Kasumi-1 (cell line): Measurements from ENCODE around the gene IL22RA1.

Source experiments
- DNase-seq, 2 experiments: peaks; one replicate each; lab custom pipeline; 2025; lab: John Stamatoyannopoulos, UW

The IL22RA1 gene

DNA sequence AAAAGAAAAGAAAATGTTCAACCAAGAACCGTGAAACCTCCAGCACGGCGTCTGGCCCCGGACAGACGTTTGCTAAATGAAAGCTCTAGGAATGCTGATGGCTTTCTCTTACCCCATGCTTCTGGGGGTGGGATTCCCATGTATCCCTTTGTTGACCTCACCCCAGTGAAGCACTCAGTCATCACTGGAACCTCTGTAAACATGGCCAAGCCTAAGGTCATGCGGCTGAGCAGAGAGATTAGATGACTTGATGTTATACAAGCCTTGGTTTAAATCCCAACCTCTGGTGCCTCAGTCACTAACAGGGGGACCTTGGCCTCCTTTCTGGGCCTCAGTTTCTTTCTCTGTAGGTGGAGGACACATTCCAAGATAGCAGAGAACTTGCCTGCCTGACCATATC is 28.2 kb downstream of the IL22RA1 start:
- DNase-seq: no peak

DNA sequence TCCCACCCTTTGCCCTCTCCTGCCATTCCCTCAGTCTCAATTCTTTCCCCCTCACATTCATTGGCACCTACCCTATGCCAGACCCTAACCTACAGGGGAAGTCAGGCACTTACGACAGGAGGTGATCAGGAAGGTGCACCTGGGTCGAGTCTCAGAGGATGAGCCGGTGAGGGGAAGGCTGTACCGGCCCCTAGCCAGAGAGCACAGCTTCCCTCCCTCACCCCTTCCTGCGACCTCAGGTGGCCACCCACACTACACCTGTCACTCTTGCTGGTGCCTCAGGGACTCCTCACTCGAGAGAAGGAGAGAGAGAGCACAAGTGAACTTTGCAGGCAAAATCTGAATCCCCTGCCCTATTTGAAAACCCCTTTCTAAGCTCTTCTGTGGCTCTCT is 29.3 kb downstream of the IL22RA1 start:
- no peak for DNase-seq

DNA sequence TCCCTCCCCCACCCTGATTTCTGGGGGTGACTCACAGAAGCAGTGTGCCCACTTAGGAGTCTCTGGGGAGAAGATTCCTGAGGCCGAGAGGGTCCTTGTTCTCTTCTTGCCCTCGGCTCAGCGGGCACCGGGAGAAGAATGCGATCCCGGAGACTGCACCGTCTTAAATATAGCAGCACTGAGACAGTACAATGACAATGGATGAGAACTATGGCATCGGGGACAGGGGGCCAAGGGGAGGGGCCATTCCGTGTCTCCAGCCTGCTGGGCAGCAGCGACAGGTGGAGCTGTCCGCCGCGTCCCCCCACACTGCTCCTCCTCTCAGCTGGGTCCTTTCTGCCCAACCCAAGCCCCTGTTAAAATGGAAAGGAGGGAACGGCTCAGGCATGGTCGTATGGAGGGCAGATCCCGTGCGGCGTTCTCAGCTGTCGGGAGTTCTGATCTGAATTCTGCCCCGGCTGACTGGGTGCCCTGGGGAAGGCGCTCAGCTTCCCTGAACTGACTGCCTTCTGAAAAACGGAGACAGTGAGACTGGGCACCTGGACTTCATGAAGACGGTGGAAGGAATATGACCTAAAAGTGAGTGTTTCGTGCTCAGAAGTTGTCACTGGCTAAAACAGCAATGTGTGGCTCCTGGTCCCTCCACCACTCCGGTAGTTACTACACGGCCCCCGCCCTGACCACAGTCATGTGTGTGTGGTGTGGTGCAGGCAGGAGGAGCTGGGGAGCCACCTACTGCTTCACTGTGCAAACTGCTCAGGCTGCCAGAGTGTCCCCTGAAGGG is 30.8 kb downstream of the IL22RA1 start, which contains the start of gene MYOM3:
TSS of gene MYOM3 (minus strand) at position 140 of the 784 bp plus-strand sequence. CDS start 3,499 bp downstream, outside the sequence.
- DNase-seq: peak; percentile 61 to 64

DNA sequence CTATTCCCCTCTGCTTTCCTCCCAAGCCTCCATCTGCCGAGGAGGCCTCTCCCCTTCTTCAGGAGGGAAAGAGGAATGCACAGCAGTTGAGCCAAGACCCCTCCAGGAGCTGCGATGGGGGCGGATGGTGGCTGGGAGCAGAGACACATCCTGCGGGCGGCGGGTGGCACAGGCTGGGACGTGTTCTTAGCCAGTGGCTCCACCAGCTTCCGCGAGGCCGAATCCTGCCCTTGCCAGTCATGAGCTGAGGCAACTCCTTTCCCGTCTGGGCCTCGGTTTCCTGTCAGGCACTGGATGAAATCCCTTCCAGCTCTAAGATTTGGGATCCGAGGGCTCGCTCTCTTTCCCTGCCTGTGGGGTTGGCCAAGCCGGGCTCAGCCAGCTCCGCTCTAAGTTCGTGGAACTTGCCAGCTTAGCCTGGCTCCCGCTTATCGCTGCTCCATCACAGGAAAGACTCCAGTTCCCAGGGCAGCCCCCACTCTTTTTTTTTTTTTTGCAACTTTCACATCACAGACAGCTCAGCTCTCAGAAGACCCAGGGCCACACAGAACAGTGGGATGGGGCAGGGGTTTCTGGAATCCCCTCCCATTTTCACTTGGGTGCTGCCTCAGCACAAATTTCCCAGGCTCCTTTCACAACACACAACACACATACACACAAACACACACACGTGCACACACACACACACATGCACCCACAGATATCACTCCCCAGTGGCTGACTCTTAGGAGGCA is 31.5 kb downstream of the IL22RA1 start:
- DNase-seq: no peak

DNA sequence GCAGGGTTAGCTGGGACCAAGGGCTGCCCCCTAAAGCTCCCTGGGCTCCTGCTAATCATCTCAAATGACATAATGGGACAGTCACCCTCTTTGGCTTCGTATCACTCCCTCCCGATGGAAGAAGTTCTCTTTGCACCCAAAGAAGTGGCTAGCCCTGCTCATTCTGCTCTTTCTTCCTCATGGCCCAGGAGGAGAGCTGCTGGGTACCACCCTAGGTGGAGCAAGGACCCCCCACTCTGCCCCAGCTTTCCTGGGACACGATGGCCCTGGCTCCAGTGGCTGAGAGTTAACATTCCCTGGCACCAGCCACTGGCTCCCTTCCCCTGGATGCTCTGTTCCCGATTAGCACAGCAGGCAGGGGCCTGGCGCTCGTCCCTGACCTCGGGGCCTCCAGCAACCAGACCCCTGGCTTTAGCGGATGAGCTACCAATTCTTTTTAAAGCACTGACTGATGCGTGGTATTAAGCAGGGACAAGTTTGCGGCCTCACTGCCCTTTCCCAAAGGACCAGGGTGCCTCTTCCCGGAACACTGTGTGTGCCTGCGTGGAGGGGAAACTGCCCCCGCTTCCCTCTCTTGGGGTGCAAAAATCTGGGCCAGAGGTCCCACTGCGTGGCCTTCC is 32.2 kb downstream of the IL22RA1 start:
- DNase-seq: no peak

DNA sequence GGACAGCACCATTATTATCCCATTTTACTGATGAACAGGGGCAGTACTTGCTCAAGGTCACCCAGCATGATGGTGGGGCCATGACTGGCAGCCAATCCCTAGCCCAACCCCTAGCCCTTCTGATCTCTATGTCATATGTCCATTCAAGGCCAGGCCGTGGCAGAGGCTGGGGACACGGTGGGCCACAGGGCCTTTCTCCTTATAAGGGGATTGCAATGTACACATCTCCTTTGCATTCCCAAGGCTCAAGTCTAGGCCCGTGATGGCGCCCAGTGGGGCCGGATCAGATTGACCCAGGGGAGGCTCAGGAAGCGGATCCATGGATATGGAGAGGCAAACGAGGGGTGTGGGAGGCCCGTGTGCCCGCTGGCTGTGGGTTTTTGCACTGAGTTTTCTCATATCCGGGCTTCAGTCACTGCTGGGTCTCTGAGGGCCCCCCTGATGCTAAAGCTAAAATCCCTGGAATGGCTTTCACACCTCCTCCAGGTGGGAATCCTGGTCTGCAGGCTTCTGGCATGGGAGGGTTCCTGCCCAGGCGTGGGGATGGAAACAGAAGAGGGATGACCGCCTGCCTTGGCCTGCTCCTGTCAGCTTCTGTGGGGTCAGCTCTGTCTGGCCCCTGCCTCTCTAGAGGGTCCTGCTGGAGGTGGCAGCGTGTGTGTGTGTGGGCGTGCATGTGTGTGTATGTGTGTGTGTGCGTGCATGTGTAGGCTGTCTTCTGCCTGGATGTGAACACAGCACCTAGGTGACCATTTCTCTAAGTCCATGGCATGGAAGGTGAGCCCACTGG is 33.1 kb downstream of the IL22RA1 start:
- DNase-seq: no peak

DNA sequence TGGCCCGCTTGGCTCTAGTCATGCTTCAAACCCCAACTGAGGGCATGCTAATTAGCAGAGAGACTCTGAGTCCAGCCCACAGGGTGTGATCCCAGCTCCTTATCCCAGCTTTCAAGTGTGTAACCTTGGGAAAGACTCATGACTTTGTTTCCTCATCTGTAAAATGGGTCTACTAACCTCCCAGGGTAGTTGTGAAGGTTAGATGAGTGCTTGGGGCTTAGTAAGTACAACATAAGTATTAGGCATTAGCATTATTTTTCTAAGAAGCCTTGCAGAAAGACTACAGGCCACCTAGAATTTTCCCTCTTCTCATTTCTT is 33.8 kb downstream of the IL22RA1 start:
- DNase-seq: no peak

DNA sequence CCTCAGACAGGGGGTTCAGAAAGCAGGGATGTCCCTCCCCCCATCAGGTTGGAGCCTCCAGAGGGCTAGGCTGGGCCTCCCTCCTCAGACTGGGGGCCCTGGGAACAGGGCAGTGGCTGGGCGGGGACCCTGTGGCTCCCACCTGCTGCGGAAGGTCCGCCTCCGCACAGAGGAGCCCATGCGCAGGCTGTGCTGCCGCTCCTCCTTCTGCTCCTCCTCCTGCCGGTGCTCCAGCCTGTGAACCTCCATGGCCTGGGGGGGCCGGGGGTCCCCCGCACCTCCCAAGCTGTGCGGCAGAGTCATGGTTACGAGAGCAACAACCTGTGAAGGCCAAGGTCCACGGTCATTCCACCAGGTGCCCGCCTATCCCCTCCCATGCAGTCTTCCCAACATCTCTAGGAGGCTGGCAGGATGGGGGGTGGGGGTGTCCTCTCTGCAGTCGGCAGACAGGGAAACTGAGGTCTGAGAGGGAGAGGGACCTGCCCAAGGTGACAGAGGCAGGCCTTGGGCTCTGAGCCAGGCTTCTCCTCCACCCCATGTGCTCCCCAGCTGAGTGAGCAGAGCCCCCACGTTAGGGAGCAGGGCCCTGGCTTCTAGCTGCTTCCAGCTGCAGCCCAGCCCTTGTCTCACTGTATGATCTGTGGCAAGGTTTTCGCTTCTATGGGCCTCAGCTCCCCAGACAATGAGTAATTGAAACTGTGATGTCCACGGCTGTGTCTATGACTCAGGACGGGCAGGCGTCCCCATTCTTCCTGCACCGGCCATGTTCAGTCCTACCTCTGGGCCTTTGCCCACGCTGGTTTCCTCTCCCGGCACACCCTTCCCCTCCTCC is 34.4 kb downstream of the IL22RA1 start:
- no peak for DNase-seq

DNA sequence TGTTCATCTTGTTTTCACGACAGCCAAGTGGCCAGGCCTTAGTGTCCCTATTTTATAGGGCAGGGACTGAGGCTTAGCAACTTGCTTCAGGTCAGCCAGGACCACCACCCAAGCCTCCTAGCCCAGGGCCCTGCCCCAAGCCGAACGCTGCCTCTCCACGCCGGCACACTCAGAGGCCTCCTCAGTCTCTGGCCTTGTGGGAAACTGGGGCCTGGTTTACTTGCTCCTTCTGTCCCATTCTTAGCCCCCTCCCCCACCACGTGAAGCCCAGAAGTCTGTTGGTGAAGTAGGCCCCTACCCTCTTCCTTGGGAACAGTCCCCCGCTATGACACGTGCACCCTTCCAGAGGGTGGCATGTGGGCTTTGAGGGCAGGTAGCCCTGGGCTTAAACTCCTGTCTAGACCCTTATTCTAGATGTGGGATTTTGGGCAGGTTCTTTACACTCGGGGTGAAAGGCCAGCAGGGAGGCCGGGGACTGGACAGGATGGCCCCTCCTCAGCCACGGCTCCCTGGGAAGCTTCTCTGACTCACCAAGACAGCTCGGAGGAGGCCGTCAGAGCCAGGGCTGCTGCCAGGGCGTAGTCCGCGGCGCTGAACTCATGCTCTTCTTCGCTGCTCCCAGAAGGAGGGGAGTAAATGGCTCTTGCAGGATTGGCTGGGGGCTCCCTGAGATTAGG is 35.3 kb downstream of the IL22RA1 start:
- DNase-seq: no peak

DNA sequence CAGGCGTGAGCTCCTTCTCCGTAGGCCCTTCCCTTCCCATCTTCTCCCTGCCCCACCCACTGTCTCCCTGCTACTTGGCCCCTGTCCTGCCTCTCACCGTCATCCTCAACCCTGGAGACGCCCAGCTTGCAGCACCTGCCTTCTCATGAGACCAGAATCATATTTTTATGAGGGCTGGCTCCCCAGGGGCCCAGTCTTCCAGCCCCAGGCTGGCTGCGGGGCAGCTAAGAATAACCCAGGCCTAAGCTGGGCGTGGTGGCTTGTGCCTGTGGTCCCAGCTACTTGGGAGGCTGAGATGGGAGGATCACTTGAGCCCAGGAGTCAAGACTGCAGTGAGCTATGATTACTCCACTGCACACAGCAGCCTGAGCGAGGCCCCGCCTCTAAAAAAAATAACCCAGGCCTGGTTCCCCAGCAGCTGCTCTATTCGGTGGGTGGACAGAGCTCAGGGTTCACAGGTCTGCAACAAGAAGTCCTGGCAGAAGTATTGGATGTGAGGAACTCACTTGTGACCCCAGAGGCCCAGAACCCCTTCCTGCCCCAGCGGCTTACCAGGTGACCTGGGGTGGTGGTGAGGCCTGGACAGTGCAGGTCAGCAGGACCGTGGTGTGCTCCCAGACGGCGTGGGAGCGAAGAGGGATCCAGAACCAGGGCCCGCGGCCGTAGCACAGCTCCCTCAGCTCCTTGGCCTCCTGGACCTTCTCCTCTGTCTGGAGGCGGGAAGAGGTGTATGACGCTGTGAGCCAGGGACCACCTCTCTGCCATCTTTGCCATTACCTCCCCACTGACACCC is 37.4 kb downstream of the IL22RA1 start:
- DNase-seq: no peak

DNA sequence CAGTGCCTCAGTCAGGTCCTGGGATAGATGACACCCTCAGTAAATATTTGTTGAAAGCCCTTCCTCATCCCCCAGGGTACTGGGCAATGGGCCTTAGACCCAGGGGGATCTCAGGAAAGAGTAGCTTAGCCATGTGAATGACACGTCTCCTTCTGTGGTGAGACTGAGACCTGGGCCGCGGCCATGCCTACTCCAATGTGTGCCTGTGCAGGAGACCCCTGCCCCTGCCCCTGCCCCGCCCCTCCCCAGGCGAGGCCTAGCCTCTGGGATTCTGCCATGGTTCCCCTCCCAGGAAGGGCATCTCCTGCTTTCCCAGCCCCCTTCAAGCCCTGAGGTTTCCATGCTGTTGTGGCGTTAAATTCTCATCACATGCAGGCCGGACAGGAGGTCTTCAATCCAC is 38.1 kb downstream of the IL22RA1 start:
- DNase-seq: no peak

DNA sequence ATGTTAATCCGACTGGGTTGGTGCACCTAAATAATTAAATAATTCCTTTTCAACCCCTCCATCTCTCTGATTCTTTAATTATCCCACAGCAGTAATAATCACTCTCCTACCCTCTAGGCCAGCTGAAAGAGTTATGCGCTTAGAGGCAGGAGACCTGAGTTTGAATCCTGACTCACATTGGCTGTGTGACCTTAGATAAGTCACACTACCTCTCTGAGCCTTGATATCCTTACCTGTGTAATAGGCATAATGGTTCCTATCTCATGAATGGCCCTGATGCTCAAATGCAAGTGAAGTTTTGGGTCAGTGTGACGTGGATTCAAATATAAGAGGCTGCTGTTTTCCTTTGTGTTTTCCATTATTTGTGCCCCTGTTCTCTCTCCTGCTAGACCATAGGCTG is 39.1 kb downstream of the IL22RA1 start:
- no peak for DNase-seq

DNA sequence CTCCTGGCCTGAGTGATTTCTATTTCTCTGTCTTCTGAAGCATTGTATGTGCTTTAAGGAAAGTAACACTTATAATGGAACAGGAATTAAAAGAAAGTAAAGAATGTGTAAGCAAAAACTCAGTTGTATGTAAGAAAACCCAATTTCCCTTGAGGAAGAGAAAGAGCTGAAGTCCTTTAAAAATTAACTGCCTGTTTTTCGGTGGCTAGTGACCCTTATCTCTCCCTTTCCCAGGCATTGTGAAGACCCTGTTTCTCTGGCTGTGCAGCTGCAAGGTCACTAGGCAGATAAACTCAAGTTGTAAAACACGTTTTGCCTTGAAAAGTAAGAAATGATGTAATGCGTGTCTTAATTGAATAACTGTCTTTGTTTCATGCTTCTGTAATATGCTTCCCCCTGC is 39.5 kb downstream of the IL22RA1 start:
- no peak for DNase-seq

DNA sequence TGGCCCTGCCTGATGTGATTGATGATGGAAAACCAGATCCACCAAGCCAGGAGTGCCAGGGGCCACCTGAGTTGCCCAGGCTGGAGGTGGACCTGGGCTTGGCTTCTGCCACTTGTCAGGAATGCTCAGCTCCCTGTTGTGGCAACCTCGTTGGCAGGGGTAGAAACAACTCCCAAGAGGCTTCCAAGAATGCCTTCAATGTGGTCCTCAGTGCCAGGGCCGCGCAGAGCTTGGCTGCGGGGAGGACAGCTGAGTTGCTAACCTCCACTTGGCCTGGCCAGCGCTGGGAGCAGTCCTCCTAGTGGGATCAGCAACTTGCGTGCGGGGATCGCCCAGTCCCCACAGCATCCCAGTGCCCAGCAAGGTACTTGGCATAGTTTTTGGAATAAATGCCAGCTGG is 40.0 kb downstream of the IL22RA1 start:
- DNase-seq: no peak

DNA sequence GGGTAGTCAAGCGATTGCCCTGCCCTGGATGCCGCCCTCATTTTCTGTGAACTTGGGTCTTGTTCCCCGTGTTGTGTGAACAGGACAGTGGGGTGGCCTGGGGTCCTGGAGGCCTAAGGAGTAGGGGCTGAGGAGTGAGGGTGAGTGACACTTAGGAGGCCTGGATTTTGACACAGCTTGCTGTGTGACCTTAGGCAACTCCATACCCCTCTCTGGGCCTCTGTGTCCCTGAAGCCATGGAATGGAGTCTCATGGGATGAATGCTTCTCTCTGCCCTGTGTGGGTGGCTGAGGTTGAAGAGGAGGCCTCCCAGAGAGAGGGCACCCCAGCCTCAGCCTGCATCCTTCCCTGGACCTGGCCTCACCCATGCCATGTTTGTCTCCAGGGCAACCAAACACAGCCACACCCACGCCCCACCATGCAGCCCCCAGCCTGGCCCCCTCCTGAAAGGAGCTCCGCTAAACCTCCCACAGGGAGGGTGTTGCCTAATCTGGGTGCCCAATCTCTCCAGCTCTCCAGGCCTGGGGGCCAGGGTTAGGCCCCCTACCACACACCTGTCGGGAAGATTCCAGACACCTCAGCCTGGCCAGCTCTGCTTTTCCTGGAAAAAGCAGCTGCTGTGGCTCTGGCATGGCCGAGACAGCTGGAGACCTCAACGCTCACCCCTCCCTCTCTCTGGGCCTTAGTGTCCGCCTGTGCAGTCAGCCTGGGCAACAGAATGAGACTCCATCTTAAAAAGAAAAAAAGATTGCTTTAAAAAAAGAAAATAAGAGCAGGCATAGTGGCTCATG is 40.9 kb downstream of the IL22RA1 start:
- no peak for DNase-seq

DNA sequence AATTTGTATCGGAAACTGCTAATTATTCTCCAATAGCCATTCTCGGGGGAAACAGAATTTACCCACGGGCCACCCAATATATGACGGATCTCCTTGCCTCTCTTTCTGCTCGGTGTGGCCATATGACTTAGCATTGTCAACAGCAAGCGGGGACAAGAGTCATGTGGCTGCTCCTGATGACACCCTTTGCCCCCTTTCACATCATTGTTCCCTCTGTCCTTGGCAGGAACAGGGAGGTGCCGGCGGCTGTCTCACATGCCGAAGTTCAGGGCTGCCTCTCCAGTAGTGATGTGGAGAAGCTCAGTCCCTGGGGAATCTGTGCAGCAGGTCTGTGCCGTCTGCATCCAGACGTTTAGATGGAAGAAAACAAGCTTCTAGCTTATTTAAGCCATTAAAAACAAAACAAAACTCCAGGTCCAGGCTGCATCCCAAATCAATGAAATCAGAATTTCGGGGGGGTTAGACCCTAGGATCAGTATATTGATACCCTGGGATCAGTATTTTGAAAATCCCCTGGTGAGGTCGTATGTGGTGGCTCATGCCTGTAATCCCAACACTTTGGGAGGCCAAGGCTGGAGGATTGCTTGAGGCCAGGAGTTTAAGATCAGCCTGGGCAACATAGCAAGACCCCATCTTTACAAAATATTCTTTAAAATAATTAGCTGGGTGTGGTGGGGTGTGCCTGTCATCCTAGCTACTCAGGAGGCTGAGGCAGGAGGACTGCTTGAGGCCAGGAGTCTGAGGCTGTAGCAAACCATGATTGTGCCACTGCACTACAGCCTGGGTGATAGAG is 41.8 kb downstream of the IL22RA1 start:
- DNase-seq: no peak

DNA sequence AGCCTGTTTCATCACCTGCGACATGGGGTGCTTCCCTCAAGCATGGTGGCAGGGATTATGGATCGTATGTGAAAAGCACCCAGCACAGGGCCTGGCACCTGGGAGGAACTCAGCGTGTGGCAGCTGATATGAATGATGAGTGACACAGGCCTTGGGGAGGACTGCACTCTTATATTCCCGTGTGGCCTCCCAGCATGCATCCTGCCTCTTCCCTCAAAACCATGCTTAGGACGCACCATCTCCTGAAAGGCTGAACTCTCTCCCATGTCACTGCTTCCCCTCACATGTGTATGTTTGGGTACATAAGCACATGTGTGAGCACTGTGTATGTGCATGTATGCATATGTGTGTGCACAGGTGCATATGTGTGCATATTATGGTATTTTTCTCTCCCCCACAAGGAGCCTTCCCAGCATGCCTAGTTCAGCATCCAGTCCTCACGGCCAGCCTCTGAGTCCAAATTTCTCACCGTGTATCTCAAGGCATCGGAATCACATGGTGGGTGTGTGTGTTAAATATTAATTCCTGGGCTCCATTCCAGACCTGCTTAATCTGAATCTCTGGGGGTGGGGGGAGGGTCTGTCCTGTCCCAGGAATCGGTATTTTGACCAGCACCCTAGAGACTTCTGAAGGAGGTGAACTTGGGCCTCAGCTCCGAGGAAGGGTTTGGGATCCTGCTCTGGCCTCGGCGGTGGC is 43.8 kb downstream of the IL22RA1 start:
- DNase-seq: no peak

DNA sequence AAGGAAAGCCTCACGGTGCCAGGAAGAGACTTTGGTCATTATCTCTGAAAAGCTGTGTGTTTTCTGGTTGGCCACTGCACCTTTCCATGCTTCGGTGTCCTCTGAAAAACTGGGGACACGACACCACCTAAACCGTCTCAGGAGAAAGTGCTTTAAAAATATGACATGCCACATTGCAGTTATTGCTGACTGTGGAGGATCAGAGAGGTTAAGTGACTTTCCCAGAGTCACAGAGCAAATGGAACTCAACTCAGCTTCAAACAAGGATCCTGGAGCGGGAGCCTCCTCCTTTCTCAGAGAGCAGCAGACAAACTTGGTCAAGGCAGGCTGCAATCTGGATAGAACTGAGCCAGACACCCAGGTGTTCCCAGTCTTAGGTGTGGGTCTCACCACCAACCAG is 44.8 kb downstream of the IL22RA1 start:
- no peak for DNase-seq
